NCI-H146 treated with DMSO at 0.1 percent for 48 hours (cell line): ENCODE data around the gene C4orf36.
"Not testable (repeated sequence)": the region's sequence is repeated elsewhere in the genome, so short reads cannot be mapped to it uniquely, and the experiment has no call there.

ENCODE experiments used
- DNase-seq: peaks from one replicate; lab custom pipeline; 2025; ENCODE audit not compliant: unreplicated experiment; lab: John Stamatoyannopoulos, UW

The C4orf36 gene

GRCh38 chr4:86917212-86918039 is 25.2 kb upstream of the C4orf36 start:
- no peak for DNase-seq

- no peak for DNase-seq
Observed at GRCh38 chr4:86916392-86916791, 24.2 kb upstream of the C4orf36 start.

- no peak for DNase-seq
Observed at GRCh38 chr4:86910820-86911684, 18.8 kb upstream of the C4orf36 start.

GRCh38 chr4:86910369-86910768 is 18.1 kb upstream of the C4orf36 start:
- DNase-seq = no peak

GRCh38 chr4:86909546-86910295 is 17.5 kb upstream of the C4orf36 start:
- DNase-seq = no peak

GRCh38 chr4:86908251-86908657 is 16.0 kb upstream of the C4orf36 start:
- no peak for DNase-seq

- no peak for DNase-seq
Observed at GRCh38 chr4:86901864-86902263, 9.6 kb upstream of the C4orf36 start.

GRCh38 chr4:86898562-86898961 is 6.3 kb upstream of the C4orf36 start:
- DNase-seq = no peak

- DNase-seq = no peak
Observed at GRCh38 chr4:86896596-86896995, 4.4 kb upstream of the C4orf36 start.

GRCh38 chr4:86895692-86896488 is 3.7 kb upstream of the C4orf36 start:
- DNase-seq = peak; percentile 3

- DNase-seq = no peak
Observed at GRCh38 chr4:86894455-86894854, 2.2 kb upstream of the C4orf36 start.

- DNase-seq = no peak
Observed at GRCh38 chr4:86893136-86893535, 914 bp upstream of the C4orf36 start.

GRCh38 chr4:86892636-86892960 is 376 bp upstream of the C4orf36 start:
- no peak for DNase-seq

- no peak for DNase-seq
Observed at GRCh38 chr4:86890790-86891189, 1.4 kb downstream of the C4orf36 start.

GRCh38 chr4:86879641-86880040 is 12.6 kb downstream of the C4orf36 start:
- DNase-seq = no peak

GRCh38 chr4:86878640-86879039 is 13.6 kb downstream of the C4orf36 start:
- DNase-seq = no peak

GRCh38 chr4:86876894-86877685 is 15.1 kb downstream of the C4orf36 start:
- DNase-seq = no peak

GRCh38 chr4:86875436-86875835 is 16.8 kb downstream of the C4orf36 start:
- not testable (repeated sequence) for DNase-seq

- DNase-seq = no peak
Observed at GRCh38 chr4:86872135-86872534, 20.1 kb downstream of the C4orf36 start.
